H1 (cell line): ENCODE data around the gene CDC42BPB. TPM values are rescaled to one million over a fixed set of nuclear protein-coding genes. Genes with fewer than 3 reads are reported as not detected.

ENCODE experiments used
- CTCF ChIA-PET: fragments of 300-600 bp; sonication (Branson Sonifier 250); formaldehyde crosslinking; loops from one replicate; lab custom pipeline; 2021; ENCODE audit not compliant: partially characterized antibody; lab: Charles Lee
- POLR2A ChIA-PET: fragments of 300-600 bp; sonication (Branson Sonifier 250); formaldehyde crosslinking; loops from one replicate; lab custom pipeline; 2021; ENCODE audit warnings: inconsistent platforms; ENCODE audit not compliant: partially characterized antibody; lab: Charles Lee
- DNase-seq, 2 experiments: peaks; one replicate each; pipeline versions ENCODE4 v3.0.0 to v3.0.0-alpha.2; 2010 to 2022; ENCODE audit warnings: low spot score in 2 of 2, low read depth in 1 of 2, mixed read lengths in 1 of 2
- FAIRE-seq: peaks from 2 replicates; lab custom pipeline; 2011; peaks lifted over from hg19 to GRCh38; lab: Jason Lieb, UNC
- H2AFZ ChIP-seq: 2 replicates; pipeline ENCODE4 v1.8.1; 2012; ENCODE audit warnings: low read length, inconsistent platforms
- H2AK5ac ChIP-seq: 2 replicates; pipeline ENCODE4 v1.6.1; 2013; ENCODE audit warnings: low read depth, low read length
- H2BK120ac ChIP-seq: replicated peaks from 2 replicates; pipeline ENCODE3; 2013; ENCODE audit warnings: low read depth, low read length, inconsistent platforms
- H2BK12ac ChIP-seq: 2 replicates; pipeline ENCODE4 v1.6.1; 2013; ENCODE audit warnings: low read depth, low read length
- H2BK15ac ChIP-seq: 2 replicates; pipeline ENCODE4 v1.6.1; 2013; ENCODE audit warnings: low read length
- H2BK20ac ChIP-seq: 2 replicates; pipeline ENCODE4 v1.6.1; 2013; ENCODE audit warnings: low read length
- H2BK5ac ChIP-seq: 2 replicates; pipeline ENCODE4 v1.6.1; 2013; ENCODE audit warnings: low read depth, low read length
- H3K14ac ChIP-seq: 2 replicates; pipeline ENCODE4 v1.6.1; 2013; ENCODE audit warnings: inconsistent platforms; ENCODE audit not compliant: insufficient read length
- H3K18ac ChIP-seq: 2 replicates; pipeline ENCODE4 v1.6.1; 2013; ENCODE audit warnings: low read length; ENCODE audit errors: extremely low read depth
- H3K23ac ChIP-seq: 2 replicates; pipeline ENCODE4 v1.6.1; 2013; ENCODE audit warnings: inconsistent platforms; ENCODE audit not compliant: insufficient read length
- H3K23me2 ChIP-seq: 2 replicates; pipeline ENCODE4 v1.6.1; 2013; ENCODE audit warnings: low read depth, low read length
- H3K27ac ChIP-seq: 2 replicates; pipeline ENCODE4 v1.6.1; 2011; ENCODE audit warnings: low read depth, low read length, inconsistent platforms
- H3K27me3 ChIP-seq, 4 experiments: replicated peaks in 1 of 4; 1 replicate in 1 of 4; 2 replicates in 3 of 4; pipeline versions ENCODE4 v1.6.1 to v1.8.1; 2011 to 2013; ENCODE audit warnings: low read length in 3 of 4, mild to moderate bottlenecking in 3 of 4, inconsistent platforms in 2 of 4, mixed read lengths in 2 of 4, moderate library complexity in 1 of 4; ENCODE audit not compliant: control insufficient read depth in 3 of 4, insufficient read depth in 3 of 4; ENCODE audit errors: extremely low read depth in 1 of 4
- H3K36me3 ChIP-seq, 4 experiments: 2 replicates each; pipeline versions ENCODE4 v1.6.1 to v1.8.1; 2011 to 2013; ENCODE audit warnings: mild to moderate bottlenecking in 4 of 4, low read length in 3 of 4, moderate library complexity in 2 of 4, control low read depth in 1 of 4, inconsistent platforms in 1 of 4; ENCODE audit not compliant: insufficient read depth in 4 of 4, control insufficient read depth in 2 of 4
- H3K4ac ChIP-seq: replicated peaks from 2 replicates; pipeline ENCODE3; 2013; ENCODE audit warnings: low read length, low read depth, mixed read lengths, inconsistent platforms; ENCODE audit not compliant: insufficient read length
- H3K4me1 ChIP-seq, 4 experiments: replicated peaks in 1 of 4; 1 replicate in 1 of 4; 2 replicates in 3 of 4; pipeline versions ENCODE4 v1.6.1 to v1.8.1; 2011 to 2013; ENCODE audit warnings: low read length in 3 of 4, inconsistent platforms in 2 of 4, mixed read lengths in 1 of 4; ENCODE audit not compliant: insufficient read depth in 4 of 4, control insufficient read depth in 3 of 4
- H3K4me2 ChIP-seq, 2 experiments: 2 replicates each; pipeline versions ENCODE4 v1.6.1 to v1.8.1; 2011 to 2013; ENCODE audit warnings: low read depth in 2 of 2, low read length in 2 of 2, control low read depth in 1 of 2, inconsistent platforms in 1 of 2, mild to moderate bottlenecking in 1 of 2; ENCODE audit not compliant: insufficient read depth in 1 of 2
- H3K4me3 ChIP-seq, 4 experiments: fragments of 200-600, 300-600 bp in 1 of 4; sonication (generic), shearing (Covaris generic), sonication (Bioruptor Twin) in 1 of 4; 2 replicates each; pipeline versions ENCODE4 v1.5.1 to v1.8.1; 2011 to 2016; ENCODE audit warnings: low read length in 4 of 4, low read depth in 3 of 4, control low read depth in 2 of 4, inconsistent platforms in 2 of 4, mild to moderate bottlenecking in 2 of 4, mixed read lengths in 1 of 4, moderate library complexity in 1 of 4; ENCODE audit not compliant: insufficient read depth in 2 of 4; ENCODE audit errors: extremely low read depth in 1 of 4
- H3K56ac ChIP-seq: replicated peaks from 2 replicates; pipeline ENCODE3; 2013; ENCODE audit warnings: low read depth, mild to moderate bottlenecking, mixed read lengths, low read length, inconsistent platforms; ENCODE audit not compliant: insufficient read length
- H3K79me1 ChIP-seq: 2 replicates; pipeline ENCODE4 v1.6.1; 2013; ENCODE audit warnings: low read depth, low read length, control low read depth
- H3K79me2 ChIP-seq, 2 experiments: 2 replicates each; pipeline versions ENCODE4 v1.6.1 to v1.8.1; 2012 to 2013; ENCODE audit warnings: low read length in 2 of 2, mild to moderate bottlenecking in 2 of 2, inconsistent platforms in 1 of 2; ENCODE audit not compliant: insufficient read depth in 2 of 2, control insufficient read depth in 1 of 2
- H3K9ac ChIP-seq, 4 experiments: replicated peaks in 1 of 4; 1 replicate in 1 of 4; 2 replicates in 3 of 4; pipeline versions ENCODE4 v1.6.1 to v1.8.1; 2011 to 2013; ENCODE audit warnings: low read depth in 3 of 4, low read length in 3 of 4, control low read depth in 2 of 4, mild to moderate bottlenecking in 2 of 4, moderate library complexity in 2 of 4, inconsistent platforms in 1 of 4; ENCODE audit errors: extremely low read depth in 1 of 4
- H3K9me3 ChIP-seq, 2 experiments: 2 replicates each; pipeline versions ENCODE4 v1.6.1 to v1.8.1; 2012 to 2013; ENCODE audit warnings: mild to moderate bottlenecking in 2 of 2, moderate library complexity in 2 of 2, control low read depth in 1 of 2, inconsistent platforms in 1 of 2, low read depth in 1 of 2, low read length in 1 of 2, mixed read lengths in 1 of 2; ENCODE audit not compliant: insufficient read depth in 2 of 2
- H4K20me1 ChIP-seq, 2 experiments: replicated peaks in 1 of 2; 2 replicates each; pipeline versions ENCODE3 to v1.8.1; 2011 to 2013; ENCODE audit warnings: inconsistent platforms in 2 of 2, low read length in 2 of 2, mild to moderate bottlenecking in 1 of 2; ENCODE audit not compliant: insufficient read depth in 2 of 2, control insufficient read depth in 1 of 2
- H4K5ac ChIP-seq: 2 replicates; pipeline ENCODE4 v1.6.1; 2013; ENCODE audit warnings: low read length, low read depth, mixed read lengths, inconsistent platforms; ENCODE audit not compliant: insufficient read length
- H4K8ac ChIP-seq: 2 replicates; pipeline ENCODE4 v1.8.0; 2013; ENCODE audit warnings: mild to moderate bottlenecking, moderate library complexity, low read length, inconsistent platforms; ENCODE audit not compliant: insufficient read depth; ENCODE audit errors: extremely low read depth
- H4K91ac ChIP-seq: replicated peaks from 2 replicates; pipeline ENCODE3; 2013; ENCODE audit warnings: low read length, mixed read lengths, inconsistent platforms; ENCODE audit not compliant: insufficient read length
- EP300 ChIP-seq, 2 experiments: IDR thresholded peaks; 1 replicate in 1 of 2; 2 replicates in 1 of 2; pipeline ENCODE4 v1.6.1; 2011 to 2012; ENCODE audit warnings: low read depth in 2 of 2, low read length in 2 of 2, mild to moderate bottlenecking in 2 of 2, borderline replicate concordance in 1 of 2, inconsistent platforms in 1 of 2, moderate library complexity in 1 of 2
- FOSL1 ChIP-seq: IDR thresholded peaks from 2 replicates; pipeline ENCODE4 v1.6.1; 2011; ENCODE audit warnings: mild to moderate bottlenecking, low read depth, low read length, moderate library complexity; ENCODE audit not compliant: insufficient read depth
- GTF2F1 ChIP-seq: IDR thresholded peaks from 2 replicates; pipeline ENCODE4 v1.6.1; 2012; ENCODE audit warnings: low read depth, low read length, improper control_type of control experiment, borderline replicate concordance
- HDAC6 ChIP-seq: IDR thresholded peaks from one replicate; pipeline ENCODE4 v1.7.1; 2012; ENCODE audit warnings: low read depth, mild to moderate bottlenecking, inconsistent platforms, low read length, moderate library complexity
- KDM4A ChIP-seq: IDR thresholded peaks from one replicate; pipeline ENCODE4 v1.7.1; 2012; ENCODE audit warnings: low read depth, mild to moderate bottlenecking, moderate library complexity, low read length, inconsistent platforms; ENCODE audit not compliant: severe bottlenecking
- NANOG ChIP-seq: IDR thresholded peaks from 2 replicates; pipeline ENCODE4 v1.6.1; 2011; ENCODE audit warnings: low read length, low read depth, mild to moderate bottlenecking, inconsistent platforms; ENCODE audit not compliant: insufficient read depth, poor library complexity, severe bottlenecking
- POLR2A ChIP-seq, 2 experiments: IDR thresholded peaks; 1 replicate in 1 of 2; 2 replicates in 1 of 2; pipeline ENCODE4 v1.6.1; 2011; ENCODE audit warnings: low read depth in 2 of 2, low read length in 2 of 2, mild to moderate bottlenecking in 2 of 2; ENCODE audit errors: control extremely low read depth in 1 of 2
- POLR2AphosphoS5 ChIP-seq: IDR thresholded peaks from 2 replicates; pipeline ENCODE4 v1.6.1; 2011; ENCODE audit warnings: low read depth, low read length
- RBBP5 ChIP-seq: IDR thresholded peaks from 2 replicates; pipeline ENCODE4 v1.7.1; 2012; ENCODE audit warnings: low read depth, mild to moderate bottlenecking, inconsistent platforms, low read length, moderate library complexity, borderline replicate concordance
- SIX5 ChIP-seq: IDR thresholded peaks from 2 replicates; pipeline ENCODE4 v1.6.1; 2011; ENCODE audit warnings: mild to moderate bottlenecking, low read depth, low read length
- SP2 ChIP-seq: IDR thresholded peaks from 2 replicates; pipeline ENCODE4 v1.6.1; 2012; ENCODE audit warnings: mild to moderate bottlenecking, low read length, inconsistent platforms
- SRF ChIP-seq: IDR thresholded peaks from 2 replicates; pipeline ENCODE4 v1.6.1; 2011; ENCODE audit warnings: mild to moderate bottlenecking, low read depth, low read length, moderate library complexity
- WGBS, 2 experiments: shearing (Covaris generic) in 1 of 2; methylation state at CpG; one replicate each; pipeline versions ENCODE4 v1.1.6 to v1.1.7; 2013 to 2015; ENCODE audit warnings: low lambda C conversion rate in 2 of 2, mixed read lengths in 2 of 2, inconsistent platforms in 1 of 2, low coverage in 1 of 2, missing lambda C conversion rate in 1 of 2; ENCODE audit not compliant: insufficient replicate concordance in 2 of 2, insufficient coverage in 1 of 2, insufficient read length in 1 of 2; ENCODE audit errors: extremely low coverage in 1 of 2, missing lambda C conversion rate in 1 of 2; 5-methylcytosine and 5-hydroxymethylcytosine counted together
- polyA plus RNA-seq, 7 experiments: library from polyadenylated mRNA; depleted of rRNA in 3 of 7; stranded (reverse) in 5 of 7; unstranded in 2 of 7; fragments of >200 nt in 5 of 7; fragments of 200-250 nt in 2 of 7; gene quantifications; 1 replicate in 5 of 7; 2 replicates in 1 of 7; 4 replicates in 1 of 7; pipeline versions ENCODE4 v1.2.1 to v1.2.3, GENCODE V29; 2011 to 2013; ENCODE audit warnings: missing spikeins in 2 of 7, mixed read lengths in 2 of 7
- total RNA-seq: library from RNA; stranded (reverse); fragmentation: NEBNext Ultra II Directional; extraction: Animal tissue kit (Norgen Biotek cat#: 25700); gene quantifications from 2 replicates; pipeline ENCODE4 v1.2.1, GENCODE V29; 2021
- TF ChIP-seq, protein P1 (sequence below): IDR thresholded peaks from 2 replicates; pipeline ENCODE4 v1.6.1; 2012; ENCODE audit warnings: inconsistent platforms

CDC42BPB gene
- total and polyA plus RNA-seq, 2 of the 8 experiments (the other 6 are each of a cell fraction or from before 2014, with no cell fraction given): 51.2 to 88.2 TPM

DNA sequence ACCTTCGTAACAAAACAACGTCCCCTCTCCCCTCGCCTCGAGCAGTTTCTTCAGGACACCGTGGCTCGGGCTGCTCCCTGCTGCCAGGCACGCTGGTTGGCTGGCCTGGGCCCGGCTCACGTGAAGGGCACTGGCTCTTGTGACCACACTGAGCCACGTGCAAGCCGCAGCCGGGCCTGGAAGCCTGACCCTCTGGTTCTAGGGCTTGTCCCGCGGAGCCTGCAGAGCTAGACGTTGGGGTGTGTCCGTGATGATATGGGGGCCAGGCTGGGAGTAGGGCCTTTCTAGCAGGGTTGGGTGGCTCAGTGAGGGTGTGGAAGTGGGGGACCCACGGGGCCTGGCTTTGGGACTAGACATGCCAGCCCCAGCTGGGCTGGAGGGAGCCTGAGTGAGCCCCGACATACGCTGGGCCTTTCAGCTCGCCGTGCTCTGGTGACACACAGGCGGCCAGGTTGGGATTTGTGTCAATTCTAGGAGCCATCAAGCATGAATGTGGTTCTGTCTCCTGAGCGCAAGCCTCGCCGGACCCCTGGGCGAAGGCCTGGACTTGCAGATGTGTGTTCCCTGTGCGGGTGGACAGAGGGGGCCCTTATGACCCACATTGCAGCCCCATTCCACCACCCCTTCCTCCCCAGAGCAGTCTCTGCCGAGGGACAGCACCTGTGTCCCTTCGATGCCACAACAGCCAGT lies 148.4 kb downstream of the CDC42BPB start:
- Histone ChIP-seq H3K4ac (no peak overlapping the region), H3K9me3 (peaks cover 3 to 15% of the 10 kb centered on the region in 2 experiments; a peak in 2 of 4 replicates), H3K18ac (no peak overlapping the region), H2AFZ (no peak overlapping the region), H3K79me2 (no peaks in the 10 kb centered on the region), H3K27ac (no peak overlapping the region), H3K27me3 (no peaks in the 10 kb centered on the region), H2BK5ac (no peak overlapping the region), H3K4me1 (no peaks in the 10 kb centered on the region; a peak in 1 of 7 replicates), H2AK5ac (no peak overlapping the region), H3K14ac (no peak overlapping the region), H2BK15ac (no peak overlapping the region), H3K79me1 (no peaks in the 10 kb centered on the region), H3K4me3 (no peak overlapping the region), H3K23ac (no peak overlapping the region), H4K91ac (no peak overlapping the region), H3K23me2 (no peaks in the 10 kb centered on the region), H4K20me1 (no peaks in the 10 kb centered on the region), H3K36me3 (peaks cover 0 to 21% (median 7%) of the 10 kb centered on the region in 4 experiments; a peak in 3 of 8 replicates), H2BK120ac (no peak overlapping the region), H4K5ac (no peak overlapping the region), H3K4me2 (no peak overlapping the region), H4K8ac (peak overlapping the region; percentile 40), H3K9ac (no peak overlapping the region), H2BK20ac (no peak overlapping the region), H2BK12ac (no peak overlapping the region), H3K56ac (no peak overlapping the region)
- DNase-seq (no peak), FAIRE-seq (no peak)
- ChIA-PET POLR2A (no interaction called here), CTCF (interaction anchor here (0.6 to 0.8 kb wide), 2 partner anchors 214 to 342 kb away, joined by 3 read pairs; no protein-coding TSS in a partner anchor)
- 93% methylated on average over 29 of the region's 29 CpGs; no CpG with 5 or more reads in 1 of the 2 experiments for WGBS, 2 experiments
- TF ChIP-seq HDAC6 (no peak), NANOG (no peak), FOSL1 (no peak), GTF2F1 (no peak), KDM4A (no peak), POLR2A (IDR thresholded peaks at IDR 0.05; ENCODE audit: control extremely low read depth in 1 of 2, low read depth in 2 of 2, low read length in 2 of 2) (no peak), SRF (no peak), SIX5 (no peak), RBBP5 (no peak), POLR2AphosphoS5 (no peak), SP2 (no peak), EP300 (IDR thresholded peaks at IDR 0.05; ENCODE audit: borderline replicate concordance in 1 of 2, low read depth in 2 of 2, low read length in 2 of 2) (no peak)
- TF ChIP-seq, protein P1, sequence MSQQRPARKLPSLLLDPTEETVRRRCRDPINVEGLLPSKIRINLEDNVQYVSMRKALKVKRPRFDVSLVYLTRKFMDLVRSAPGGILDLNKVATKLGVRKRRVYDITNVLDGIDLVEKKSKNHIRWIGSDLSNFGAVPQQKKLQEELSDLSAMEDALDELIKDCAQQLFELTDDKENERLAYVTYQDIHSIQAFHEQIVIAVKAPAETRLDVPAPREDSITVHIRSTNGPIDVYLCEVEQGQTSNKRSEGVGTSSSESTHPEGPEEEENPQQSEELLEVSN: no peak
